Thoracic aorta (tissue), 2 donors: ENCODE measurements around the gene ZNF529. TPM values are rescaled to one million over a fixed set of nuclear protein-coding genes. Genes with fewer than 3 reads are reported as not detected.

Experiments used
- ATAC-seq: fragments of 150-250 bp; one replicate; pipeline ENCODE4 v1.8.0; 2017; ENCODE audit warnings: low read depth; ENCODE audit not compliant: insufficient number of reproducible peaks, low FRiP score
- DNase-seq: peaks from one replicate; pipeline ENCODE4 v3.0.0-alpha.2; 2020; ENCODE audit warnings: low spot score
- H3K27ac ChIP-seq, 2 donors: fragments of 200-600 bp; sonication (generic); 1 replicate in 1 of 2; 2 replicates in 1 of 2; pipeline ENCODE4 v1.5.1; 2016; ENCODE audit warnings: mild to moderate bottlenecking in 2 of 2, moderate library complexity in 2 of 2
- H3K27me3 ChIP-seq: fragments of 200-600 bp; sonication (generic); replicated peaks from 2 replicates; pipeline ENCODE4 v1.6.0; 2016; ENCODE audit warnings: mild to moderate bottlenecking; ENCODE audit not compliant: insufficient read depth
- H3K36me3 ChIP-seq: fragments of 200-600 bp; sonication (generic); one replicate; pipeline ENCODE4 v1.5.1; 2016
- H3K4me1 ChIP-seq, 2 donors: fragments of 200-600 bp; sonication (generic); 1 replicate in 1 of 2; 2 replicates in 1 of 2; pipeline versions ENCODE4 v1.5.1 to v1.6.0; 2016; ENCODE audit warnings: low read depth in 2 of 2, mild to moderate bottlenecking in 1 of 2; ENCODE audit not compliant: control insufficient read depth in 1 of 2
- H3K4me3 ChIP-seq: fragments of 200-600 bp; sonication (generic); 2 replicates; pipeline ENCODE4 v1.5.1; 2016; ENCODE audit warnings: mild to moderate bottlenecking
- H3K9me3 ChIP-seq: fragments of 200-600 bp; sonication (generic); 2 replicates; pipeline ENCODE4 v1.5.1; 2016
- CTCF ChIP-seq: fragments of 200-600 bp; sonication (generic); IDR thresholded peaks from one replicate; pipeline ENCODE4 v1.5.1; 2019; ENCODE audit warnings: antibody characterized with exemption
- total RNA-seq, 2 donors: library from RNA; depleted of rRNA; stranded (reverse); fragments of >200 nt; gene quantifications; one replicate each; pipeline versions ENCODE4 v1.1.0 to v1.2.3, GENCODE V29; 2016

The ZNF529 gene
- total RNA-seq, 2 donors from 2014 or later: 10.3 to 18.1 TPM

GRCh38 chr19:36579255-36579654, 6.2 kb upstream of the ZNF529 start:
- ATAC-seq: no peak
- no peaks in the 10 kb centered on the region for H3K27me3 ChIP-seq
- H3K9me3 ChIP-seq: peaks cover 36% of the 10 kb centered on the region
- H3K4me1 ChIP-seq: peaks cover 5 to 8% of the 10 kb centered on the region in 2 donors
- TF ChIP-seq CTCF: no peak
- peaks cover 31% of the 10 kb centered on the region for H3K36me3 ChIP-seq
- no peak overlapping the region for H3K27ac ChIP-seq
- no peak overlapping the region for H3K4me3 ChIP-seq
- no peak for DNase-seq

GRCh38 chr19:36577271-36577996, 4.3 kb upstream of the ZNF529 start:
- H3K36me3 ChIP-seq: peaks cover 31% of the 10 kb centered on the region
- no peak overlapping the region for H3K4me3 ChIP-seq

GRCh38 chr19:36574741-36575140, 1.6 kb upstream of the ZNF529 start:
- H3K4me1 ChIP-seq: peaks cover 12 to 20% of the 10 kb centered on the region in 2 donors
- ATAC-seq (no peak), DNase-seq (no peak)
- peak overlapping the region; percentile 99 for H3K4me3 ChIP-seq
- H3K27me3 ChIP-seq: no peaks in the 10 kb centered on the region
- H3K36me3 ChIP-seq: peaks cover 25% of the 10 kb centered on the region
- H3K27ac ChIP-seq: no peak overlapping the region
- TF ChIP-seq CTCF: no peak
- H3K9me3 ChIP-seq: peaks cover 2% of the 10 kb centered on the region

More at GRCh38 chr19:36577271-36577996, 4.3 kb upstream of the ZNF529 start:
- TF ChIP-seq CTCF: no peak
- peaks cover 9 to 15% of the 10 kb centered on the region in 2 donors for H3K4me1 ChIP-seq
- ATAC-seq (no peak), DNase-seq (no peak)
- no peak overlapping the region for H3K27ac ChIP-seq
- H3K9me3 ChIP-seq: peaks cover 18% of the 10 kb centered on the region
- H3K27me3 ChIP-seq: no peaks in the 10 kb centered on the region

- DNase-seq (no peak), ATAC-seq (no peak)
- H3K4me3 ChIP-seq: peak overlapping the region; percentile 99
- H3K36me3 ChIP-seq: peaks cover 21% of the 10 kb centered on the region
- H3K9me3 ChIP-seq: peaks cover 3% of the 10 kb centered on the region
- no peak for TF ChIP-seq CTCF
- peak overlapping the region; percentile 87 to 88 for H3K27ac ChIP-seq
- no peaks in the 10 kb centered on the region for H3K27me3 ChIP-seq
- peaks cover 12 to 20% of the 10 kb centered on the region in 2 donors for H3K4me1 ChIP-seq
Observed at GRCh38 chr19:36573895-36574720, 1.0 kb upstream of the ZNF529 start.

GRCh38 chr19:36572593-36573019, 486 bp downstream of the ZNF529 start:
- no peak for DNase-seq
- TF ChIP-seq CTCF: no peak
- Histone ChIP-seq H3K36me3 (peaks cover 19% of the 10 kb centered on the region), H3K4me3 (peak overlapping the region; percentile 99), H3K4me1 (peaks cover 12 to 20% of the 10 kb centered on the region in 2 donors), H3K9me3 (peaks cover 11% of the 10 kb centered on the region), H3K27ac (peak overlapping the region; percentile 87 to 88), H3K27me3 (no peaks in the 10 kb centered on the region)
- peak; percentile 67 for ATAC-seq
